ENCODE data around the gene MYO1C. TPM values are rescaled to one million over a fixed set of nuclear protein-coding genes. Genes with fewer than 3 reads are reported as not detected.

The MYO1C gene
- total RNA-seq, 1 donor, result 250 TPM

GRCh38 chr17:1438593-1439083 is 53.8 kb downstream of the MYO1C start:
- Histone ChIP-seq H3K36me3 (ENCODE audit: insufficient read depth, low read length) (peaks cover 37% of the 10 kb centered on the region), H2AFZ (ENCODE audit: low read length) (no peak overlapping the region), H3K9me3 (ENCODE audit: low read depth, low read length) (no peaks in the 10 kb centered on the region), H3K4me2 (ENCODE audit: insufficient read depth, low read length) (peak overlapping the region; percentile 31), H3K27ac (ENCODE audit: low read depth, low read length) (peak overlapping the region; percentile 24), H3K4me1 (ENCODE audit: insufficient read depth, low read length) (peaks cover 11% of the 10 kb centered on the region), H3K4me3 (ENCODE audit: insufficient read depth, low read length) (no peak overlapping the region), H4K20me1 (ENCODE audit: insufficient read depth, low read length) (peaks cover 34% of the 10 kb centered on the region), H3K79me2 (ENCODE audit: insufficient read depth, low read length) (peaks cover 94% of the 10 kb centered on the region), H3K27me3 (ENCODE audit: insufficient read depth, low read length) (no peaks in the 10 kb centered on the region)
- no peak for DNase-seq (ENCODE audit: insufficient read length, low spot score, missing footprints)
- TF ChIP-seq CTCF (IDR thresholded peaks at IDR 0.05; ENCODE audit: extremely low read depth, low read depth, low read length), result no peak

GRCh38 chr17:1435326-1435725 is 57.2 kb downstream of the MYO1C start:
- Histone ChIP-seq H4K20me1 (ENCODE audit: insufficient read depth, low read length) (peaks cover 37% of the 10 kb centered on the region), H3K27me3 (ENCODE audit: insufficient read depth, low read length) (no peaks in the 10 kb centered on the region), H3K4me3 (ENCODE audit: insufficient read depth, low read length) (no peak overlapping the region), H3K4me1 (ENCODE audit: insufficient read depth, low read length) (peaks cover 11% of the 10 kb centered on the region), H3K27ac (ENCODE audit: low read depth, low read length) (no peak overlapping the region), H3K4me2 (ENCODE audit: insufficient read depth, low read length) (no peak overlapping the region), H3K36me3 (ENCODE audit: insufficient read depth, low read length) (peaks cover 44% of the 10 kb centered on the region), H3K9me3 (ENCODE audit: low read depth, low read length) (no peaks in the 10 kb centered on the region), H2AFZ (ENCODE audit: low read length) (no peak overlapping the region), H3K79me2 (ENCODE audit: insufficient read depth, low read length) (peaks cover 96% of the 10 kb centered on the region)
- peak; percentile 22 for DNase-seq (ENCODE audit: insufficient read length, low spot score, missing footprints)
- TF ChIP-seq CTCF (IDR thresholded peaks at IDR 0.05; ENCODE audit: extremely low read depth, low read depth, low read length), result no peak

- Histone ChIP-seq H3K4me1 (ENCODE audit: insufficient read depth, low read length) (peaks cover 11% of the 10 kb centered on the region), H4K20me1 (ENCODE audit: insufficient read depth, low read length) (peaks cover 47% of the 10 kb centered on the region), H3K79me2 (ENCODE audit: insufficient read depth, low read length) (peaks cover 97% of the 10 kb centered on the region), H3K9me3 (ENCODE audit: low read depth, low read length) (no peaks in the 10 kb centered on the region), H2AFZ (ENCODE audit: low read length) (no peak overlapping the region), H3K27me3 (ENCODE audit: insufficient read depth, low read length) (no peaks in the 10 kb centered on the region), H3K4me3 (ENCODE audit: insufficient read depth, low read length) (no peak overlapping the region), H3K4me2 (ENCODE audit: insufficient read depth, low read length) (no peak overlapping the region), H3K27ac (ENCODE audit: low read depth, low read length) (no peak overlapping the region), H3K36me3 (ENCODE audit: insufficient read depth, low read length) (peaks cover 48% of the 10 kb centered on the region)
- DNase-seq (ENCODE audit: insufficient read length, low spot score, missing footprints), result peak; percentile 71
- no peak for TF ChIP-seq CTCF (IDR thresholded peaks at IDR 0.05; ENCODE audit: extremely low read depth, low read depth, low read length)
These were observed 58.3 kb downstream of the MYO1C start for GRCh38 chr17:1434150-1434549.

GRCh38 chr17:1431631-1432104 is 60.8 kb downstream of the MYO1C start:
- Histone ChIP-seq H3K79me2 (ENCODE audit: insufficient read depth, low read length) (peaks cover 95% of the 10 kb centered on the region), H4K20me1 (ENCODE audit: insufficient read depth, low read length) (peaks cover 41% of the 10 kb centered on the region), H2AFZ (ENCODE audit: low read length) (no peak overlapping the region), H3K36me3 (ENCODE audit: insufficient read depth, low read length) (peaks cover 47% of the 10 kb centered on the region), H3K4me1 (ENCODE audit: insufficient read depth, low read length) (peaks cover 5% of the 10 kb centered on the region), H3K27ac (ENCODE audit: low read depth, low read length) (no peak overlapping the region), H3K4me3 (ENCODE audit: insufficient read depth, low read length) (no peak overlapping the region), H3K27me3 (ENCODE audit: insufficient read depth, low read length) (no peaks in the 10 kb centered on the region), H3K4me2 (ENCODE audit: insufficient read depth, low read length) (no peak overlapping the region), H3K9me3 (ENCODE audit: low read depth, low read length) (no peaks in the 10 kb centered on the region)
- no peak for TF ChIP-seq CTCF (IDR thresholded peaks at IDR 0.05; ENCODE audit: extremely low read depth, low read depth, low read length)
- peak; percentile 27 for DNase-seq (ENCODE audit: insufficient read length, low spot score, missing footprints)
